Endothelial cell of umbilical vein (primary cell): Measurements from ENCODE around the gene DPP6. TPM values are rescaled to one million over a fixed set of nuclear protein-coding genes. Genes with fewer than 3 reads are reported as not detected.

ENCODE experiments used
- BruUV-seq: library from RNA; stranded (reverse); fragments of 400-500 nt; replicated peaks from 2 replicates; lab custom pipeline; 2021; lab: Mats Ljungman, UMichigan
- CTCF ChIA-PET: fragments of 300-600, 350-600 bp; sonication (Branson Sonifier 250); formaldehyde crosslinking; loops from one replicate; lab custom pipeline; 2021; ENCODE audit warnings: antibody characterized with exemption, inconsistent platforms; lab: Charles Lee
- POLR2A ChIA-PET: fragments of 300-600, 350-600 bp; sonication (Branson Sonifier 250); formaldehyde crosslinking; loops from one replicate; lab custom pipeline; 2021; ENCODE audit warnings: antibody characterized with exemption, inconsistent platforms; lab: Charles Lee
- DNase-seq: peaks from one replicate; pipeline ENCODE4 v3.0.0-alpha.2; 2011; ENCODE audit warnings: low read depth, low spot score
- FAIRE-seq: peaks from 2 replicates; lab custom pipeline; 2011; peaks lifted over from hg19 to GRCh38; lab: Jason Lieb, UNC
- H2AFZ ChIP-seq: 2 replicates; pipeline ENCODE4 v1.6.0; 2012; ENCODE audit warnings: low read depth, low read length, control low read depth, inconsistent platforms
- H3K27ac ChIP-seq: 2 replicates; pipeline ENCODE4 v1.5.1; 2011; ENCODE audit warnings: low read depth, mild to moderate bottlenecking, control low read depth, low read length, moderate library complexity; ENCODE audit not compliant: insufficient read depth
- H3K27me3 ChIP-seq, 2 experiments: 2 replicates each; pipeline versions ENCODE4 v1.6.0 to v1.6.1; 2011; ENCODE audit warnings: low read length in 2 of 2, mixed read lengths in 1 of 2; ENCODE audit not compliant: control insufficient read depth in 2 of 2, insufficient read depth in 2 of 2
- H3K36me3 ChIP-seq, 2 experiments: 2 replicates in 1 of 2; 3 replicates in 1 of 2; pipeline ENCODE4 v1.5.1; 2011; ENCODE audit warnings: low read length in 2 of 2, mild to moderate bottlenecking in 1 of 2, moderate library complexity in 1 of 2; ENCODE audit not compliant: control insufficient read depth in 2 of 2, insufficient read depth in 2 of 2; ENCODE audit errors: extremely low read depth in 1 of 2
- H3K4me1 ChIP-seq: 3 replicates; pipeline ENCODE4 v1.5.1; 2011; ENCODE audit warnings: mild to moderate bottlenecking, low read length; ENCODE audit not compliant: control insufficient read depth, insufficient read depth; ENCODE audit errors: extremely low read depth
- H3K4me2 ChIP-seq: 2 replicates; pipeline ENCODE4 v1.6.1; 2011; ENCODE audit warnings: low read length, control low read depth, mixed read lengths; ENCODE audit not compliant: insufficient read depth
- H3K4me3 ChIP-seq, 3 experiments: fragments of 200-600 bp in 1 of 3; sonication (generic), shearing (Covaris generic) in 1 of 3; replicated peaks in 1 of 3; 2 replicates each; pipeline ENCODE4 v1.5.1; 2011 to 2016; ENCODE audit warnings: control low read depth in 3 of 3, low read length in 3 of 3, mild to moderate bottlenecking in 2 of 3, inconsistent platforms in 1 of 3, low read depth in 1 of 3, moderate library complexity in 1 of 3; ENCODE audit not compliant: insufficient read depth in 1 of 3
- H3K79me2 ChIP-seq: 2 replicates; pipeline ENCODE4 v1.6.0; 2012; ENCODE audit warnings: low read length, inconsistent platforms; ENCODE audit not compliant: control insufficient read depth, insufficient read depth
- H3K9ac ChIP-seq: replicated peaks from 2 replicates; pipeline ENCODE3; 2011; ENCODE audit warnings: low read length, control low read depth; ENCODE audit not compliant: insufficient read depth; ENCODE audit errors: extremely low read depth
- H3K9me1 ChIP-seq: replicated peaks from 3 replicates; pipeline ENCODE4 v1.6.0; 2011; ENCODE audit warnings: mild to moderate bottlenecking, low read length; ENCODE audit not compliant: control insufficient read depth, insufficient read depth; ENCODE audit errors: extremely low read depth
- H3K9me3 ChIP-seq: replicated peaks from 2 replicates; pipeline ENCODE4 v1.5.1; 2012; ENCODE audit warnings: low read length, inconsistent platforms; ENCODE audit not compliant: control insufficient read depth, insufficient read depth
- H4K20me1 ChIP-seq: replicated peaks from 2 replicates; pipeline ENCODE3; 2011; ENCODE audit warnings: mild to moderate bottlenecking, low read length; ENCODE audit not compliant: control insufficient read depth, insufficient read depth; ENCODE audit errors: extremely low read depth
- CTCF ChIP-seq, 2 donors: IDR thresholded peaks; 1 replicate in 1 of 2; 2 replicates in 1 of 2; pipeline ENCODE4 v1.5.1; 2011; ENCODE audit warnings: low read length in 2 of 2, mild to moderate bottlenecking in 2 of 2, moderate library complexity in 2 of 2, control low read depth in 1 of 2, inconsistent platforms in 1 of 2, low read depth in 1 of 2; ENCODE audit not compliant: insufficient read depth in 1 of 2; ENCODE audit errors: extremely low read depth in 1 of 2
- EZH2 ChIP-seq: IDR thresholded peaks from 2 replicates; pipeline ENCODE4 v1.6.1; 2012; ENCODE audit warnings: borderline replicate concordance, low read depth, mild to moderate bottlenecking, moderate library complexity, low read length, inconsistent platforms; ENCODE audit not compliant: severe bottlenecking
- FOS ChIP-seq: IDR thresholded peaks from 2 replicates; pipeline ENCODE4 v1.6.1; 2011; ENCODE audit warnings: mild to moderate bottlenecking, low read length, moderate library complexity, borderline replicate concordance; ENCODE audit not compliant: insufficient read depth
- GATA2 ChIP-seq: IDR thresholded peaks from 2 replicates; pipeline ENCODE4 v1.7.0; 2011; ENCODE audit warnings: low read depth, mild to moderate bottlenecking, moderate library complexity, mixed read lengths, low read length; ENCODE audit not compliant: insufficient read length, insufficient read depth
- JUN ChIP-seq: IDR thresholded peaks from 2 replicates; pipeline ENCODE4 v1.6.1; 2011; ENCODE audit warnings: borderline replicate concordance, low read depth; ENCODE audit not compliant: insufficient read length, insufficient read depth
- MAX ChIP-seq: IDR thresholded peaks from 2 replicates; pipeline ENCODE4 v1.6.1; 2011; ENCODE audit not compliant: insufficient read depth, insufficient read length
- MYC ChIP-seq: IDR thresholded peaks from one replicate; pipeline ENCODE4 v1.6.1; 2011; ENCODE audit warnings: mild to moderate bottlenecking, low read depth, low read length
- POLR2A ChIP-seq: IDR thresholded peaks from 2 replicates; pipeline ENCODE4 v1.6.1; 2012; ENCODE audit warnings: low read depth, mild to moderate bottlenecking, control low read depth, low read length
- POLR2AphosphoS5 ChIP-seq: IDR thresholded peaks from 2 replicates; pipeline ENCODE4 v1.6.1; 2012; ENCODE audit warnings: low read depth, mild to moderate bottlenecking, control low read depth, low read length, moderate library complexity; ENCODE audit not compliant: insufficient read depth
- dilution Hi-C: fragments of 300-500 bp; cut with MboI; formaldehyde crosslinking; loops from one replicate; pipeline ENCODE4 v1.15.0; 2019; ENCODE audit warnings: low sequenced_read_pairs; ENCODE audit not compliant: extremely low pct_ligation_motif_present
- intact Hi-C: fragments of 100-400 bp; cut with micrococcal nuclease; formaldehyde crosslinking; loops from one replicate; pipeline ENCODE4 v1.10.0; 2022
- polyA plus RNA-seq, 4 experiments: library from polyadenylated mRNA; depleted of rRNA in 3 of 4; stranded (reverse) in 3 of 4; unstranded in 1 of 4; fragments of >200 nt; gene quantifications; 2 replicates each; pipeline versions ENCODE4 v1.2.1 to v1.2.3, GENCODE V29; 2011 to 2012; ENCODE audit warnings: missing spikeins in 1 of 4
- total RNA-seq: library from RNA; stranded (reverse); gene quantifications from 2 replicates; pipeline ENCODE4 v1.2.3, GENCODE V29; 2021

The DPP6 gene
- total and polyA plus RNA-seq, 2 donors (not counting 3 experiments of a cell fraction or from before 2014, with no cell fraction given), result not detected

GRCh38 chr7:154167807-154168206, 115.6 kb downstream of the DPP6 start:
- Histone ChIP-seq H3K79me2 (no peaks in the 10 kb centered on the region), H3K36me3 (no peaks in the 10 kb centered on the region), H2AFZ (no peak overlapping the region), H3K9ac (no peak overlapping the region), H3K27ac (no peak overlapping the region), H4K20me1 (no peaks in the 10 kb centered on the region), H3K4me1 (no peaks in the 10 kb centered on the region), H3K4me2 (no peak overlapping the region), H3K4me3 (no peak overlapping the region), H3K9me1 (no peaks in the 10 kb centered on the region), H3K27me3 (no peaks in the 10 kb centered on the region), H3K9me3 (peaks cover 4% of the 10 kb centered on the region)
- ChIA-PET POLR2A (no interaction called here), CTCF (no interaction called here)
- no peak for TF ChIP-seq POLR2AphosphoS5
- BruUV-seq, result no TSS peak
- DNase-seq (no peak), FAIRE-seq (no peak)
- intact Hi-C loops, result no loop called here
- dilution Hi-C loops, result no loop called here

- H3K4me2 ChIP-seq, result no peak overlapping the region
Observed at GRCh38 chr7:154171422-154171821, 119.2 kb downstream of the DPP6 start.

More at GRCh38 chr7:154171422-154171821, 119.2 kb downstream of the DPP6 start:
- no peaks in the 10 kb centered on the region for H3K79me2 ChIP-seq
- no peaks in the 10 kb centered on the region for H4K20me1 ChIP-seq
- TF ChIP-seq POLR2AphosphoS5, result no peak
- TF ChIP-seq MYC, result no peak
- no peak for TF ChIP-seq FOS
- no peak for TF ChIP-seq JUN
- TF ChIP-seq GATA2, result no peak
- no peak for TF ChIP-seq EZH2
- TF ChIP-seq POLR2A, result no peak
- no peak for TF ChIP-seq MAX
- no peak for TF ChIP-seq CTCF (IDR thresholded peaks at IDR 0.05; ENCODE audit: extremely low read depth in 1 of 2, insufficient read depth in 1 of 2, low read depth in 1 of 2, low read length in 2 of 2)
- H2AFZ ChIP-seq, result no peak overlapping the region
- DNase-seq, result no peak
- intact Hi-C loops (no loop called here), dilution Hi-C loops (no loop called here)
- H3K36me3 ChIP-seq, result no peaks in the 10 kb centered on the region
- no peak overlapping the region for H3K9ac ChIP-seq
- H3K9me1 ChIP-seq, result no peaks in the 10 kb centered on the region
- CTCF ChIA-PET, result no interaction called here
- H3K27ac ChIP-seq, result no peak overlapping the region
- H3K4me1 ChIP-seq, result no peaks in the 10 kb centered on the region
- FAIRE-seq, result no peak
- H3K9me3 ChIP-seq, result peaks cover 4% of the 10 kb centered on the region
- no TSS peak for BruUV-seq
- H3K4me3 ChIP-seq, result no peak overlapping the region
- POLR2A ChIA-PET, result no interaction called here
- H3K27me3 ChIP-seq, result no peaks in the 10 kb centered on the region
